ENCODE measurements around the gene MTA3. TPM values are rescaled to one million over a fixed set of nuclear protein-coding genes. Genes with fewer than 3 reads are reported as not detected.

Gene MTA3
- total RNA-seq, 1 donor from 2014 or later: 107 TPM

DNA sequence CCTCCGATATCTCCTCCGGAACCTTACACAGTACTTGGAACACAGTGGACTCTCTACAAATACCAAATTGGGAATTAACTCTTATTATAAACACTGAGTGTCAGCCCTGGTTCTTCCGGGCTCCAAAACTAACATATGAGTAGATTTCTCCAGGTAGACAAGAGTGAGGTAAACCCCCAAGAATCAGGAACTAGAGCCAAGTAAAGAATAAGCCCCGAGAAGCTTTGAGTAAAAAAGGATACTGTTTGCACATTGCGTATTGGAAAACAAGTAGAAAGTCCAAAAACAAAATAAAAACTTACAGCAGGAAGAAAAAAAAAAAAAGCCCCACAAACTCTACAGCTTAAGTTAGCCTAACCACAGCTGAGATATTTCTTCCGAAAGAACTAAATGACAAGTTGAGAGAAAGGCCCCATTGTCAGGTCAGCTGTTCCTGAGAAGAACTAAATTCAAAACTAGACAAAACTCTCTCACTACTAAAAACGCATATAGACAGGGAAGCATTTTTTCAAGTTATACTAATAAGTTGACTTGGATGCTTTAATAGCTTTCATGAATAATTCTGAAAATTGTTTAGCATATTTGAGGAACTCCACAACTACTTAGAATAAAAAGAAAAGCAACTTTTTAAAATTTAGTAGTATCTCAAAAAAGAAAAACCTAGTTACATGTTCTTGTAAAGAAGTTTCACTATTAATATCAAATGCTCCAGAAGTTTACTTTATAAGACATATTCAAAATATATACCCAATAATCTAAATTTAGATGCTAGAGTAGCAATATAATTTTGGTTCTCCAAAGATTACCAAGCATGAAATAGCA lies 228.2 kb downstream of the MTA3 start:
- H3K4me3 Mint-ChIP-seq: no peak overlapping the region
- peaks cover 15% of the 10 kb centered on the region for H3K9me3 Mint-ChIP-seq
- H3K36me3 Mint-ChIP-seq: peaks cover 19% of the 10 kb centered on the region
- H3K27me3 Mint-ChIP-seq (ENCODE audit: low read depth): no peaks in the 10 kb centered on the region
- no peak for DNase-seq (ENCODE audit: low spot score in 2 of 2, unreplicated experiment in 2 of 2)
- peaks cover 34% of the 10 kb centered on the region for H3K4me1 Mint-ChIP-seq
- no peak overlapping the region for H3K27ac Mint-ChIP-seq
- TF ChIP-seq, protein P1, sequence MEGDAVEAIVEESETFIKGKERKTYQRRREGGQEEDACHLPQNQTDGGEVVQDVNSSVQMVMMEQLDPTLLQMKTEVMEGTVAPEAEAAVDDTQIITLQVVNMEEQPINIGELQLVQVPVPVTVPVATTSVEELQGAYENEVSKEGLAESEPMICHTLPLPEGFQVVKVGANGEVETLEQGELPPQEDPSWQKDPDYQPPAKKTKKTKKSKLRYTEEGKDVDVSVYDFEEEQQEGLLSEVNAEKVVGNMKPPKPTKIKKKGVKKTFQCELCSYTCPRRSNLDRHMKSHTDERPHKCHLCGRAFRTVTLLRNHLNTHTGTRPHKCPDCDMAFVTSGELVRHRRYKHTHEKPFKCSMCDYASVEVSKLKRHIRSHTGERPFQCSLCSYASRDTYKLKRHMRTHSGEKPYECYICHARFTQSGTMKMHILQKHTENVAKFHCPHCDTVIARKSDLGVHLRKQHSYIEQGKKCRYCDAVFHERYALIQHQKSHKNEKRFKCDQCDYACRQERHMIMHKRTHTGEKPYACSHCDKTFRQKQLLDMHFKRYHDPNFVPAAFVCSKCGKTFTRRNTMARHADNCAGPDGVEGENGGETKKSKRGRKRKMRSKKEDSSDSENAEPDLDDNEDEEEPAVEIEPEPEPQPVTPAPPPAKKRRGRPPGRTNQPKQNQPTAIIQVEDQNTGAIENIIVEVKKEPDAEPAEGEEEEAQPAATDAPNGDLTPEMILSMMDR (IDR thresholded peaks at IDR 0.05; ENCODE audit: unreplicated experiment): no peak

DNA sequence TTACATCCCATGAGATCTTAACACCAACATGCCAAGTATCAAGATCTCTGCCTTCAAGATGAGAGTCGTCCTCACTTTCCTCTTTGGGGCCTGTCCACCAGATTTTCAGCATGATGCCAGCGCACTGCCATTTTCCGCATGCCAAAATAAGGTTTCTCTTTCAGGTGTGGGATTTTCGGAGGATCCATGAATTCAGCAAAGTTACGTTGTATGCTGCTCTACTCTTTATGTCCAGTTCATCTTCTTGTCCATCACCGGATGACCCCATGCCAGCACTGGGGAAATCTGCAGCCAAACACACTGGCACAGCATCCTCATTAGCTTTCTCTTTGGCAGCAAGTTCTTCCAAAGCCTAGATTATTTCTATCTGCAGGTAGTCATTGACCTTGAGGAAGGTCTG lies 228.8 kb downstream of the MTA3 start:
- Mint-ChIP-seq H3K4me1 (peaks cover 29% of the 10 kb centered on the region), H3K9me3 (peaks cover 15% of the 10 kb centered on the region), H3K27me3 (ENCODE audit: low read depth) (no peaks in the 10 kb centered on the region), H3K27ac (no peak overlapping the region), H3K4me3 (no peak overlapping the region), H3K36me3 (peaks cover 19% of the 10 kb centered on the region)
- DNase-seq (ENCODE audit: low spot score in 2 of 2, unreplicated experiment in 2 of 2): no peak
- TF ChIP-seq, protein P1 (IDR thresholded peaks at IDR 0.05; ENCODE audit: unreplicated experiment): no peak

DNA sequence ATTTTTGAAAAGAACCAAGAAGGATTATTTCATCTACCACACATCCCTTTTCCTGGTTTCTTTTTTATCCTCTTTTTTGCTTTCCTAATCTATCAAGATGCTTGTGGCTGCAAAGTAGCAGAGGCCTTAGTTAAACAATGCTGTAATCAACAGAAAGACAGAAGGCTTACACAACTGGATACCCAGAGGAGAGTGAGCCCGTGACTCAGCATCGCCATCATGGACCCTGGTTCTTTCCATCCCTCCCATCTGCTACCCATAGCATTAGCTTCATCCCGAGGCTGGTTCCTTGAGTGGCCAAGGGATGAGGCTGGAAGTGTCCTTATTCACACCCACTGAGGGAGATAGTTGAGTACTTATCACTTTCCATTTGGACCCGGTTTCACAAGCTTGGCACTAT lies 231.4 kb downstream of the MTA3 start:
- no peak for DNase-seq (ENCODE audit: low spot score in 2 of 2, unreplicated experiment in 2 of 2)
- Mint-ChIP-seq H3K9me3 (peaks cover 15% of the 10 kb centered on the region), H3K27ac (no peak overlapping the region), H3K4me1 (peaks cover 11% of the 10 kb centered on the region), H3K27me3 (ENCODE audit: low read depth) (no peaks in the 10 kb centered on the region), H3K36me3 (peaks cover 18% of the 10 kb centered on the region), H3K4me3 (no peak overlapping the region)
- TF ChIP-seq, protein P1 (IDR thresholded peaks at IDR 0.05; ENCODE audit: unreplicated experiment): no peak

DNA sequence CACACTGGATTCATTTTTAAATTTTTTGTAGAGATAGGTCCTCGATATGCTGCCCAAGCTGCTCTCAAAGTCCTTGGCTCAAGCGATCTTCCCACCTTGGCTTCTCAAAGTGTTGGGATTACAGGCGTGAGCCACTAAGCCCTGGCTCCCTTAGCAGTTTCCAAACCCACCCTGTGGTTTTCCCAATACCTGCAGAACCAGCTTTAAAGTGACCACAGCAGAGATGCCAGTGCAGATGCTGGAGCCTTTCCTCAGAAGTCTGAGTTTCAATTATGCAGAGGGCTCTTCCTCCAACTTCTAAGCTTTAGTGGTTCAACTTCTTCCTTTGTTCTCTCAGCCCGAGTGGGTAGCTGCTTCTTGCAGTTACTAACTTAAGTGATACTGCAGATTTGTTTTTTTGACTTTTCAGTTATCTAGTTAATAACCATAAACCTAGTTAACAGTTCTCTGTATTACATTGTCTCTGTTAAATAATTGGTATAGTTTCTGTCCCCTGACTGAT lies 232.1 kb downstream of the MTA3 start:
- Mint-ChIP-seq H3K4me1 (peaks cover 9% of the 10 kb centered on the region), H3K36me3 (peaks cover 16% of the 10 kb centered on the region), H3K27me3 (ENCODE audit: low read depth) (no peaks in the 10 kb centered on the region), H3K9me3 (peaks cover 15% of the 10 kb centered on the region), H3K4me3 (no peak overlapping the region), H3K27ac (no peak overlapping the region)
- TF ChIP-seq, protein P1 (IDR thresholded peaks at IDR 0.05; ENCODE audit: unreplicated experiment): no peak
- no peak for DNase-seq (ENCODE audit: low spot score in 2 of 2, unreplicated experiment in 2 of 2)

DNA sequence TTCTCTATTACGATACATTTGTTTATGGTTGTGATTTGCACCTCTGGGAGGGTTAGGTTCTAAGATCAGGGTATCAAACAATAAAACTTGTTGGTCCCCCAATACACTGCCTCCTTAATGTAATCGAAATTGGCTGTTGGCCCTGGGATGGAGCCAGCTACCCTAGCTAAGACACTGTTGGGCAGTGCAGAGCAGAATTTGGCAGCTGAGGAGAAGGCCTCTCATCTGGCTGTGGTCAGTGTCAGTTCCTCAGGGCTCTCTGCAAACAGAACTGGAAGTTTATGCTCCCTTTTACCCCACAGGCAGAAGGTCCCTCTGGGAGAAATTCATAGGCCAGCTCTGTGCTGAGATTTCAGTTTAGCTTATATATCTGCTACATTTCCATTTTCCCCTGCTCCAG lies 232.5 kb downstream of the MTA3 start:
- Mint-ChIP-seq H3K4me3 (no peak overlapping the region), H3K27ac (no peak overlapping the region), H3K36me3 (peaks cover 12% of the 10 kb centered on the region), H3K4me1 (peaks cover 5% of the 10 kb centered on the region), H3K27me3 (ENCODE audit: low read depth) (no peaks in the 10 kb centered on the region), H3K9me3 (peaks cover 15% of the 10 kb centered on the region)
- no peak for DNase-seq (ENCODE audit: low spot score in 2 of 2, unreplicated experiment in 2 of 2)
- TF ChIP-seq, protein P1 (IDR thresholded peaks at IDR 0.05; ENCODE audit: unreplicated experiment): no peak

All from mesothelial cell of epicardium (in vitro differentiated cells).